Keratinocyte (primary cell): Measurements from ENCODE around the gene RPS2. TPM values are rescaled to one million over a fixed set of nuclear protein-coding genes. Genes with fewer than 3 reads are reported as not detected.
"Not testable (repeated sequence)": the region's sequence is repeated elsewhere in the genome, so short reads cannot be mapped to it uniquely, and the experiment has no call there.

Experiments used
- DNase-seq: peaks from one replicate; pipeline ENCODE4 v3.0.0-alpha.2; 2011; ENCODE audit warnings: low read depth, missing footprints, low spot score
- FAIRE-seq: peaks from 2 replicates; lab custom pipeline; 2011; peaks lifted over from hg19 to GRCh38; lab: Jason Lieb, UNC
- H2AFZ ChIP-seq: 2 replicates; pipeline ENCODE4 v1.6.0; 2012; ENCODE audit warnings: low read length, control low read depth, inconsistent platforms; ENCODE audit not compliant: control insufficient read depth
- H3K27ac ChIP-seq: 2 replicates; pipeline ENCODE4 v1.5.1; 2011; ENCODE audit warnings: low read length; ENCODE audit not compliant: control insufficient read depth, insufficient read depth
- H3K27me3 ChIP-seq: 3 replicates; pipeline ENCODE4 v1.6.0; 2011; ENCODE audit warnings: low read length; ENCODE audit not compliant: control insufficient read depth, insufficient read depth; ENCODE audit errors: extremely low read depth
- H3K36me3 ChIP-seq, 2 experiments: 2 replicates in 1 of 2; 3 replicates in 1 of 2; pipeline ENCODE4 v1.5.1; 2011; ENCODE audit warnings: low read length in 2 of 2, mild to moderate bottlenecking in 1 of 2; ENCODE audit not compliant: control insufficient read depth in 2 of 2, insufficient read depth in 2 of 2; ENCODE audit errors: extremely low read depth in 1 of 2
- H3K4me1 ChIP-seq: 3 replicates; pipeline ENCODE4 v1.5.1; 2011; ENCODE audit warnings: low read length; ENCODE audit not compliant: control insufficient read depth, insufficient read depth; ENCODE audit errors: extremely low read depth
- H3K4me2 ChIP-seq: 3 replicates; pipeline ENCODE4 v1.6.0; 2011; ENCODE audit warnings: low read depth, low read length; ENCODE audit not compliant: control insufficient read depth, insufficient read depth; ENCODE audit errors: extremely low read depth
- H3K4me3 ChIP-seq, 3 experiments: fragments of 200-600 bp in 1 of 3; sonication (generic) in 1 of 3; 2 replicates in 2 of 3; 3 replicates in 1 of 3; pipeline ENCODE4 v1.5.1; 2011 to 2016; ENCODE audit warnings: low read length in 3 of 3, mild to moderate bottlenecking in 3 of 3, control low read depth in 2 of 3, inconsistent platforms in 1 of 3, low read depth in 1 of 3, mixed read lengths in 1 of 3, mixed run types in 1 of 3, moderate library complexity in 1 of 3; ENCODE audit not compliant: control insufficient read depth in 2 of 3, insufficient read depth in 2 of 3; ENCODE audit errors: extremely low read depth in 1 of 3
- H3K79me2 ChIP-seq: 2 replicates; pipeline ENCODE4 v1.6.0; 2012; ENCODE audit warnings: low read length; ENCODE audit not compliant: control insufficient read depth, insufficient read depth
- H3K9ac ChIP-seq: 3 replicates; pipeline ENCODE4 v1.6.0; 2011; ENCODE audit warnings: low read length; ENCODE audit not compliant: control insufficient read depth, insufficient read depth; ENCODE audit errors: extremely low read depth
- H3K9me1 ChIP-seq: 3 replicates; pipeline ENCODE4 v1.6.0; 2011; ENCODE audit warnings: low read length; ENCODE audit not compliant: control insufficient read depth, insufficient read depth; ENCODE audit errors: extremely low read depth
- H3K9me3 ChIP-seq: 2 replicates; pipeline ENCODE4 v1.5.1; 2012; ENCODE audit warnings: low read depth, low read length; ENCODE audit not compliant: control insufficient read depth
- H4K20me1 ChIP-seq: 3 replicates; pipeline ENCODE4 v1.6.0; 2011; ENCODE audit warnings: low read length; ENCODE audit not compliant: control insufficient read depth, insufficient read depth; ENCODE audit errors: extremely low read depth
- CTCF ChIP-seq, 3 experiments: IDR thresholded peaks in 1 of 3; conservative IDR thresholded peaks in 1 of 3; optimal IDR thresholded peaks in 1 of 3; 2 replicates in 2 of 3; 3 replicates in 1 of 3; pipeline versions ENCODE3 to v1.5.1; 2011; ENCODE audit warnings: low read length in 3 of 3, mild to moderate bottlenecking in 3 of 3, moderate library complexity in 2 of 3, control low read depth in 1 of 3, inconsistent platforms in 1 of 3; ENCODE audit not compliant: insufficient read depth in 2 of 3; ENCODE audit errors: extremely low read depth in 1 of 3
- EZH2 ChIP-seq: IDR thresholded peaks from one replicate; pipeline ENCODE4 v1.6.1; 2012; ENCODE audit warnings: inconsistent platforms, mild to moderate bottlenecking, low read length, moderate library complexity
- dilution Hi-C: fragments of 300-500 bp; cut with MboI; formaldehyde crosslinking; loops from one replicate; pipeline ENCODE4 v1.7.0; 2020; ENCODE audit warnings: low sequenced_read_pairs; ENCODE audit not compliant: extremely low pct_ligation_motif_present
- polyA plus RNA-seq, 5 experiments: library from polyadenylated mRNA; depleted of rRNA in 3 of 5; stranded (reverse) in 3 of 5; stranded (forward) in 1 of 5; unstranded in 1 of 5; fragments of >200 nt; gene quantifications; 1 replicate in 1 of 5; 2 replicates in 3 of 5; 3 replicates in 1 of 5; pipeline versions ENCODE4 v1.2.1 to v1.2.3, GENCODE V29; 2011 to 2012; ENCODE audit warnings: missing spikeins in 2 of 5, low read depth in 1 of 5, low replicate concordance in 1 of 5

The RPS2 gene
- polyA plus RNA-seq, 1 donor (not counting 4 experiments of a cell fraction or from before 2014, with no cell fraction given): 3,573 TPM

GRCh38 chr16:1920727-1921171 lies 43.9 kb downstream of the RPS2 start:
- H3K9me1 ChIP-seq: no peaks in the 10 kb centered on the region
- TF ChIP-seq CTCF (optimal IDR thresholded peaks at IDR 0.05 in 1 of 3, IDR thresholded peaks at IDR 0.05 in 1 of 3, conservative IDR thresholded peaks at IDR 0.05 in 1 of 3; ENCODE audit: extremely low read depth in 1 of 3, insufficient read depth in 2 of 3, low read length in 3 of 3) (no peak), EZH2 (peak; percentile 32)
- H3K4me1 ChIP-seq: no peaks in the 10 kb centered on the region
- H3K4me3 ChIP-seq: no peak overlapping the region
- no peaks in the 10 kb centered on the region for H4K20me1 ChIP-seq
- dilution Hi-C loops: no loop called here
- H3K4me2 ChIP-seq: no peak overlapping the region
- no peak for DNase-seq
- H2AFZ ChIP-seq: no peak overlapping the region
- H3K27ac ChIP-seq: no peak overlapping the region
- H3K36me3 ChIP-seq: no peaks in the 10 kb centered on the region
- no peaks in the 10 kb centered on the region for H3K79me2 ChIP-seq
- no peaks in the 10 kb centered on the region for H3K9me3 ChIP-seq
- no peak for FAIRE-seq
- no peak overlapping the region for H3K9ac ChIP-seq
- H3K27me3 ChIP-seq: peaks cover 69% of the 10 kb centered on the region

- H3K79me2 ChIP-seq, H3K27ac ChIP-seq, DNase-seq, H3K9me3 ChIP-seq, H2AFZ ChIP-seq, H3K4me1 ChIP-seq, H4K20me1 ChIP-seq, H3K4me2 ChIP-seq, H3K9ac ChIP-seq, H3K36me3 ChIP-seq, dilution Hi-C loops, FAIRE-seq, H3K4me3 ChIP-seq, H3K9me1 ChIP-seq: not testable (repeated sequence)
- H3K27me3 ChIP-seq: peaks cover 74% of the 10 kb centered on the region
These were observed 44.5 kb downstream of the RPS2 start for GRCh38 chr16:1920122-1920521.

- H3K9me1 ChIP-seq: no peaks in the 10 kb centered on the region
- no peak for TF ChIP-seq EZH2
- no peak for TF ChIP-seq CTCF (optimal IDR thresholded peaks at IDR 0.05 in 1 of 3, IDR thresholded peaks at IDR 0.05 in 1 of 3, conservative IDR thresholded peaks at IDR 0.05 in 1 of 3; ENCODE audit: extremely low read depth in 1 of 3, insufficient read depth in 2 of 3, low read length in 3 of 3)
- H3K9me3 ChIP-seq: no peaks in the 10 kb centered on the region
- no peak for FAIRE-seq
- H3K27me3 ChIP-seq: peaks cover 79% of the 10 kb centered on the region
- no peak overlapping the region for H3K4me2 ChIP-seq
- H2AFZ ChIP-seq: no peak overlapping the region
- no peak overlapping the region for H3K27ac ChIP-seq
- H4K20me1 ChIP-seq: no peaks in the 10 kb centered on the region
- no peaks in the 10 kb centered on the region for H3K79me2 ChIP-seq
- no peak overlapping the region for H3K4me3 ChIP-seq
- H3K4me1 ChIP-seq: no peaks in the 10 kb centered on the region
- DNase-seq: no peak
- no peaks in the 10 kb centered on the region for H3K36me3 ChIP-seq
- dilution Hi-C loops: no loop called here
- H3K9ac ChIP-seq: no peak overlapping the region
These were observed 45.2 kb downstream of the RPS2 start for GRCh38 chr16:1919327-1919998.
